NCI-H345 treated with DMSO at 0.1 percent for 48 hours (cell line): Measurements from ENCODE around the gene ZC2HC1B.

Experiments
- DNase-seq: peaks from one replicate; lab custom pipeline; 2025; ENCODE audit not compliant: unreplicated experiment; lab: John Stamatoyannopoulos, UW

Gene ZC2HC1B

DNA sequence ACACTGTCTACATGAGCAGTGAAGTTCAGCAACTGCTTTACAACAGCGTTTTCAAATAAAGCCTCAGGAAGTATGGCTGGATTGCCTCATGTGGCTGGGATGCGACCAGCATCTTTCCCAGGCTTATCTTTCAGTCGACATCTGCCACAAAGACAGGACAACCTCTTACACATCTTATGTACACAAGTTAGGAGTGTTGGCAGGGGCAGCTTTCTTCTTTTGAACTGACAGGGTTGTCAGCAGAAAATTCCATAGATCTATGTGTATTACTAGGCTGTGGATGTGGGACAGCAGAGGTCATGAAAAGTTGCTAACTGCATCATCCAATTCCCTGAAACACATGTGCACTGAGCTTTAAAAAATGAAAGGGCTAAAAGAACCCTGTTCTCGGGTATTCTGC, 95.7 kb downstream of the ZC2HC1B start:
- DNase-seq: no peak

DNA sequence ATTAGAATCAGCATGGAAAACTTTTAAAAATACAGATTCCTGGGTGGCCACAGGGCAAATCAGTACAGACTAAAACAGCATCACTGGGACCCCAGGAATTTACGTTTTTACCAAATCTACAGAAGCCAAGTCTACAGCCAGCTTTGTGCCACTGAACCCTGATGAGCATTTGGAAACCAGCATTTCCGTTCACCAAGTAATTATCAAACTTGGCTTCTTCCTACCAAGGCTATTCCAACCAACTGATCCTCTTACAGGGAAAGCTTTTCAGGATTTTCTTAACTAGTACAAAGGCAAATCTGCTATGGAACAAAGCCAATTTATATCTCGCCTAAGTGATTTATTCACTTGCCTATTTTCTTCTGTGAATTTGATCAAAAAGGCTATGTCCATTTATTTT, 96.8 kb downstream of the ZC2HC1B start:
- no peak for DNase-seq

DNA sequence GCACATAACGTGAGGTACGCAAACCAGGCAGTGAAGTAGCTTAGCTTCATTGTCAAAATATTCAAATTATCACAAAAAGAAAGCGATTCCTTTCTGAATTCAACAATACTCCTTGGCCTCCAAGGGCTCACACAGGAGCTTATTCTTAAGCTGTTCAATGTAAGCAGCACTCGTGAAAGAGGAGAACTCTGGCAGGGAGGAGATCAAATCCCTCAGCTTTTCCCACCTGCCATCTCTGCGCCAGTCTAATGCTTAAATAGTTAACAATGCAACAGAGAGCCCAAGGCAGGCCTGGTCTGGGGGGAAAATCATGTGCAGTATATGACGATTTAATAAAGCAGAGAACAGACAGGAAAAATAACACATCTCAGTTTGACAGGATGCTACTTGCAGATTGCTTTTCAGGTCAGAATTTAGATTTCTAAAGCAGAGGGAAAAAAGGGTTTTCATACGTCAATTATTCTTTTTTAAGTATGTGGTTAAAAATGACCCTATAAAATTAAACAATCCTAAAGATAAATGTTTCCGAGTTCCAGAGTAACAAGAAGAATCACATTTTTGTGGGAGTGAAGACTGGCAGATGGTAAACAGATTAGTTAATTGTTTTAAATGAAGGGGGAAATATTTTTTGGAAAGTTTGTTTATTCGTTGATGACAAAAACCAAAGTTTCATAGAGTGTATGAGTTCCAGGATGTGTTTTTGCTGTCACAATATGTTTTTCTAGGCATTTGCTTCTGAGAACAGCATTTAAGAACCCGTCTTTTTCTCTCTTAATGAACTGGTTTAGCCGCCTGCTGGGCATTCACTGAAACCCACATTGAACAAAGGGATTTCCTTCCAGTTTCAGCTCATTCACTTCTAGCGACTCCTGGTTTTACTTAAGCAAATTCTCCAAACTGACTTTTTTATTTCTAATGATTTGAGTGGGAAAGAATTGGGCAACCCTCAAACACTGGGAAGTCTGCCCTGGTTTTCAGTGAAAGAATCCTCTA, 97.9 kb downstream of the ZC2HC1B start:
- no peak for DNase-seq

DNA sequence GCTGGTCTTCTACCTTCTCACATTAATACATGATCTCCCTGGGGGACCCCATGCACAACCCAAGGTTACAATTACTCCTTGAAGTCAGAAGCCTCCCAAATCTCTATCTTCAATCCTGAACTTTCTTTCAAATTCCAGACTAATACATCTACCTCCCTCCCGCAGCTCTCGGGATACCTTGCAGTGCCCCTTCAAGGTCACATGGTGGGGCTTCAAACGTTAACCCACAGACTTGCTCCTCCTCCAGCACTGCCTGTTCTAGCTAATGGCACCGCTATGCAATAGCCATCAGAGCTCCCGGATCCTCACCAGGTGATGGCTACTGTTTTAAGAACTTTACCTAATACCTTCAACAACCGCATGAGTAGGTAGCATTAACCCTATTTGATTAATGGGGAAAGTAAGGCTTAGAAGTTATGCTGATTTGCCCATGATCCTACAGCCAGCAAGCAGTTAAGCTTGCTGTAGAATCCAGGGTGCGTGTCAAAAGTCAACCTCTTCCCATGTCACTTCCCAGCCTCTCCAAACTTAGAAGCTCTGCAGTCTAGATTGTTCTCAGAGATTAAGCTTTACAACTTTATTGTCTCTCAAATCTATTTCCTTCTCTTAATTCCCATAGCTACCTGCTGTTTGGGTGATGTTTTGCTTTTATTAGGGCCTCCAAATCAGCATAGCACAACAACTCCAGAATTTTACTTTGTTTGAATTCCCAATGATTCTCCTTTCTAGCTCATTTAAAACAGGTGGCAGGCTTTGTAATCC, 99.1 kb downstream of the ZC2HC1B start:
- no peak for DNase-seq

DNA sequence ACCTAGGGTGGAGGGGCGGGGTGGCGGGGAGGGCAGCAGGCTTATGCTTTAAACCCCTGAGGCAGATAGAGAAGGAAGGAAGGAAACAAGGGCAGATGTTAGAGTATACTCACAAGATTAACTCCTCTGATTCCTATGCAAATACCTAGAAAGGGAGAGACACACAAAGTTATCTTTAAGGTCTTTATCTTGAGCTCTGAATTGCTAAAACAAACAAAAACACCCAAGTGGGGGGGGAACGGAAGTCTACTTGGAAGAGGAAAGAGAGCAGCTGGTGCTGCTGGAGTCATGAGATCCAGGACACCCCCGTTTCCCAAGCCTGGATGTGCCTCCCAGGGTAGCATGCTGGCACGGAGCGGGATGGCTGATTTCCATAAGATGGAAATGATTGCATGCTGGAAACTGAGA, 100.4 kb downstream of the ZC2HC1B start:
- DNase-seq: no peak

DNA sequence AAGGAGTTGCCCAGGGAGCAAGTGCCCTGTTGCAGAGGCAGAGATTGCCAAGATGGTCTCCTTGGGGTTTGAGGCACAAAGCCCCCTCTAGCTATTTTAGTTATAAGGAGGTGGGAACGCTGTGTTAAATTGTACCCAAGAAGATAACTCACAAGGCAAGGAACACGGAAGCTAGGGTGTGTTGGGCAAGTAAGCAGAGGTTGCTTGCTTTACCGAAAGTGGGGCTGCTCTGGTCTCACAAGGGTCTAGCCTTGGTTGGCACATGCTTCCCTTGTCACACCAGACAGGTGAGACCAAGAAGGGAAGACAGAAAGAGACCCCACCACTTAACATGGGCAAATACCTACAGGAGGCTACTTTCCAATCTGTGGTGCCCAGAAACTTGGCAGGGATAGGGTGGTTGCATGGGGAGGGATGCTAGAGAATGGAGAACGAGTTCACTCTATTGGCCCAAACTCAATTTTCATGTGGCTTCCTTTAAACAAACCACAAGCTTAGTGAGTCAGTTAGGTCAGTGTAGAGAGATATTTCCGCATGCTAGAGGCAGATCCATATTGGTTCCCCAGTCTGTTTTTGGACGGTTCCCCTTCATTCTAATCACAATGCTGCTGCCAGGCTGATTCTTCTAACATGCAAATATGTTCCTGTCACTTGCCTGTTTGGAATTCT, 101.4 kb downstream of the ZC2HC1B start:
- DNase-seq: no peak

DNA sequence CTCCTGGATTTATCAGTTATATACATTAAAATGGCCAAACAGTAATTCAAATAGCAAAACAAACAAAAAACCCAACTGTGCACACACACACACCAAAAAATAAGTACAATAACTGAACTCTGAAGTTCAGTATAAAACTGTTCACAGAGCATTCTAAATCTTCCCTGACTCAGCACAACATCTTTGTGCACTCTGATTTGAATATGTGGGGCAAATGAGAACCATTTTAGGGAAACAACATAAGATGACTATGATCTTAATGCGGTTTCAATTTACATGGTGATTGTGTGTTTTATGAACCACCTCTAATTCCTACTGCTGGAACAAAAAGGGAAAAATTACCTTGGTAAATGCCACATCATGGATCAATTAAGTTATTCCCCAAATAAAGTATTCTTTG, 102.0 kb downstream of the ZC2HC1B start:
- DNase-seq: no peak

DNA sequence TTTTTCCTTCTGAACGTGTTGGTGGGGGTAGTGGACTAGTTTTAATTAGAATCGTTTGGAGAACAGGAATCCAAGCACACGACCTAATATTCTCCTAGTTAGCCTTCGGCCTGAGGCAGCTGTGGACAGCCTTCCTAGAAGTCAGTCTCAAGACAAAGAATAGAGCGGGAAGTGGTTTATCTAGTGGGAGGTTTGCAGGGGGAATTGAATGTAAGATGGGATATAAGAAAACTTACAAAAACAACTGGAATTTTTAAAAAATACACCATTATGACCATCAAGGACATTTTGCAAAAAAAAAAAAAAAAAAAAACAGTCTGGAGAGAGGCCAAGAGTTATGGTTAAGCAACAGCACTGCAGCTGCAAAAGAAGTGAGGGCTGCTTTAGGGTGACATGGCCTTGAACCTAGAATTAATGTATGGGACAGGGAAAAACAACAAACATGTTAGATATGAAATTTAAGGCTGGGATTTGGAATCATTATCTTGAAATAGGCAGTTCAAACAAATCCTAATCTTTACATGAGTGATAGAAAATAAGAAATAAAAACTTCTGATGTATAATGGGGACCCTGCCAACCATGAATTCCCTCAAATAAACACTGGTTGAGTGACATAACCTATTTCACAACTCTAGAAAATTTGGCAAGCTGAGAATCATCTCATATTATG, 103.6 kb downstream of the ZC2HC1B start:
- DNase-seq: no peak

DNA sequence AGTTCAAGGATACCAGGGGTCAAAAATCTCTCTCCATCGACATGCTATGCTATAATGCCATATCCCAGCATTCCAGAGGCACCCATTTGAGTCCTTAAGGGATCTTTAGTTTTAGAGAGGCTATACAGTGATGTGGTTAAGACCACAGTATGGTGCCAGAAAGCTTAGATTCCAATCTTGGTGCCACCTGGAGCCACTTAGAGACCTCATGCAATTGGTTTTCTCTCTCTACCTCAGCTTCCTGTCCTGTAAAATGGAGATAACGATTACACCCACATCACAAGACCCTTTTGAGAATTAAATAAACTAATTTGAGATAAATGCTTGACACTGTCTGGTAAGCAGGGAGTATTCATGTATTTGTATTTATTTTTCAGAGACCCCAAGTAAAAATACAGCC, 104.8 kb downstream of the ZC2HC1B start:
- no peak for DNase-seq

DNA sequence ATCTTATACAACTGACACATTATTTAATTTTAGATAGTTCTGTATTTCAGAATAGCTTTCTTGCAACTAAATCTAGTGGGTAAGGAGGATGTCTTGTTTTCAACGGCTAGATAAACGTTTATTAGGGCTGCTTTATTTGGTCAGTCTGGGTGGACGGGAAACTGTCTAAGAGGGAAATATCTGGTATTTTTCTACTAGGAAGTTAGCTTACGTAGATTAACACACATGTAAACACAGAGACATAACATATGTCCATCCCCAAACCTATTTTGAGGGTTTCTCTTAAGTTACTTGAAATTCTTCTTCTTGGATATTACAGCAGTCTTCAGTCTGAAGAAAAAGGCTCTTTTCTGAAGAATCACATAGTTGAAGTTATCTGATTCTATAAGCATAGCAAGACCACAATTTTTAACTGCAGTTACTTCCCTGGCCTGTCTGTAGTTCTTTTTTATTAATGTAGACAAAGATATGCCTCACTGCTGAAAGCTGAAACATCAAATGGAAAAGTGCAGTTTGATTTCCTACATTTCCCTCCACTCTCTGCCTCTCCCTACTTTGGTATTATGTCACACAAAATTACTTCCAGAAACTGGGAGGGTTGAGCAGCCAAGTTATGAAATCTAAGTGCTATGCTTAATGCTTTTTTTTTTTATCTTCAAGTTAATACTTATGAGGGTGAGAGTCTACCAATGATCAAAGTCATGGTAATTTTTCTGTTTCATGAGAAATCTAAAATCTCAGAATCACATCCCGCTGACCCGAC, 106.4 kb downstream of the ZC2HC1B start:
- no peak for DNase-seq

DNA sequence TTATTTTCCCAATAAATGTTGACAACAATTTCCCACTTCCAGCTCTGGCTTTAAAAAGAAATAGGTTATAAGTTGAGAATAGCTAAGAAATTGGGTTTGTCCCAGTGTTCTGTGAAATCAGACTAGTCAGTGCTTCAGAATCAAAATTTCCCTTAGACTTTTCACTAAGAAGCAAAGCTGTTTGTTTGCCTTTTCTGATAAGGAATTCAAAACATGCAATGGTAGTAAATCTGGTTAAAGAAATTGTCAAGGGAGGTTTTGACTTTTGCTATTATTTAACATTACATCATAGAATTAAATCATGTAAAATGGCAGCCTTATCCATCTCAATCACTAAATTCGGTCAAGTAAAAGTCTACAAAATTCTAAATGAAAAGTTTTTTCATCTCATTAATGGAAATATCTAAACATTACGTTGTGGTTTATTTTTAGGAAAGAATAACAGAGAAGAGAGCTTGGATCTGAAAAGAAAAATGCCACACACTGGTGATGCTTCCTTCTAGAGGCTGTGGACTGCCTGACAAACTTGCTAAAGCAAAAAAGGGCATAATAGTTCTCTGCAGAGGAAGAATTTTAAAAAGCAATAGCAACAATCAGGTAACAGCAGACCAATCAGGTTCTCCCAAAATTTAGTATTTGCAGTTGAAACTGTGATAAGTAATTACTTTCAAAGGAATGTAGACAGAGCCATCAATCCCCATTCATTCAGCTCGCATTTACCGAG, 107.4 kb downstream of the ZC2HC1B start:
- no peak for DNase-seq

DNA sequence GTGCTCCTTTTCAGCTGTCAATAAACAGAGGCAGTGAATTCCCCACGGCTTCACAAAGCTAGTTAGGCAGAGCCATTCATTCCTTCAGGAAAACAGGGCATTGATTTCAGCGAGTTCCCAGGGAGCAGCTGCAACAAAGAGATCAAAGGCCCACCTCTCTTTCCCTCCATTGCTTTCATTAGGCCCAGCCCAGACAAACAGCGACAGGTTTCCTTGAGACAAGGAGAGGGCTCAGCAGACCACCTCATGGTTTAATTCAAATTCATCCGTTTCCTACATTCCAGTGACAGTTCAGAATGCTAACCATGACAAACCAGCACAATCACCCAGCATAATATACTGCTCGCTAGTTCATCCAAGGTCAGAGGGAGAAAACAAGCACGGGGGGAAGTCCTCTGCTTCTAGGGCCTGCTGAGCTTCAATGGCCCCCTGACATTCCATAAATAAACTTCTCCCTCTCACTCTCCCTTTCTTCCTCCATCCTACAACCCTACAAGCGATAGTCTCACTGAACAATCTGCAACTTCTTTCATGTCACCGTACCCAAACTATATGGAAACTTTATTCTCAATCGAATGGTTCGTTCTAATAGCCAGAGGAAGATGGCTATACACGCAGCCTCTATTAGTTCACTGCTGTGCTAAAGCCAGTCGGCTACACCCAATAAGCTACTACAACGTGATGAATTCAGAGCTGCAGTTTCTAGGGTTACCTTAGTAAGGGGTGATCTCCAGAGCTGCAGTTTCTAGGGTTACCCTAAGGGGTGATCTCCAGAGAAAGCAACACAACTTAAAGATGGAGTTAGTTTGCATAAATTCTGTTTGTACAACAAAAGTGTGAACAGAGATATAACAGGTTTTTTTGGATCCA, 109.1 kb downstream of the ZC2HC1B start:
- DNase-seq: no peak

DNA sequence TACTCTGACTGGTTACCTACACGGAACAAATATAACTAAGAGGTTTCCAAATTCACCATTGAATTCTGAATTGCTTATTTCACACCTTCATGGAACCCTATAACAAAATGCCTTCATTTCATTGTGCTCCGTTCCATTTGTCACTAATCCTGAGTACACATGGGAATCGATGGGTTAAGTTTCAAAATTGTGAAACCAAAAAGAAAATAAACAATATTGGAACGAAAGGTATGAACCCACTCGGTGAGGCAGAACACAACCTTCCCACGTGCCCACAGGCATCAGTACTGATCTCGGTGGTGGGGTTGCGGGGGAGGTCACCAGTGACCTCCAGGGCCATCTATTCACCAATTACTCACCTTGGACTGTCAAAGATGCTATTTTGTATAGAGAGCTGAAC, 109.8 kb downstream of the ZC2HC1B start:
- no peak for DNase-seq

DNA sequence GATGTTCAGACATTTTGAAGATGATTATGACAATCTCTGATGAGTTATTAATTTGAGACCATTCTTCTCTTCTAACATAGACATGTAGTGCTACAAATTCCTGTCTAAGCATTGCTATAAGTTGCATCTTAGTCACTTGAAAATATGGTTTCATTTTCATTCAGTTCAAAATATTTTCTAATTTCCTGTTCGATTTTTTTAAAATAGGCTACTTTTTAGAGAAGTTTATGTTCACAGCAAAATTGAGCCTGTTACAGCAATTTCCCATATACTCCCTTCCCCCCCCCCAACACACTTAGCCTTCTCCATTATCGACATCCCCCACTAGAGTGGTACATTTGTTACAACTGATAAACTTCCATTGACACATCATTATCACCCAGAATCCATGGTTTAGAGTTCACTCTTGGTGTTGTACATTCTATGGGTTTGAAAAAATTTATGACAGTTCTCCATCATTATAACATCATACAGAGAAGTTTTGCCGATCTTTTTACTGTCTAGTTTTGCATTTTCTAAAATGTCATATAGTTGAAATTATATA, 112.6 kb downstream of the ZC2HC1B start:
- DNase-seq: no peak

DNA sequence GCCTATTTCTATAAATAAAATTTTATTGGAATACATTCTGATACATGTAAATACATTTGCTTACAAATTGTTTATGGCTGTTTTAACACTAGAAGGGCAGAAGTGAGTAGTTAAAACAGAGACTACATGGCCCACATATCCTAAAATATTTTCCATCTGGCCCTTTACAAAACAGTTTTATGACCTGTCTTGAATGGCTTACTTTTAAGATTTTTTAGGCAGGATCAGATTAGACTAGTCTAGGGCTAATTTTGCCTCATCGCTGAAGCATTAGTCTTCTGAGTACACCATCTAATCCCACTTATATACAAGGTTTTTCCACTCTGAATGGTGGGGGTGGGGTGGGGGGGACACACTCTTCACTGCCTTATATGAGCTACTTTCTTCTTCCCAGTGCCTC, 116.6 kb downstream of the ZC2HC1B start:
- no peak for DNase-seq

DNA sequence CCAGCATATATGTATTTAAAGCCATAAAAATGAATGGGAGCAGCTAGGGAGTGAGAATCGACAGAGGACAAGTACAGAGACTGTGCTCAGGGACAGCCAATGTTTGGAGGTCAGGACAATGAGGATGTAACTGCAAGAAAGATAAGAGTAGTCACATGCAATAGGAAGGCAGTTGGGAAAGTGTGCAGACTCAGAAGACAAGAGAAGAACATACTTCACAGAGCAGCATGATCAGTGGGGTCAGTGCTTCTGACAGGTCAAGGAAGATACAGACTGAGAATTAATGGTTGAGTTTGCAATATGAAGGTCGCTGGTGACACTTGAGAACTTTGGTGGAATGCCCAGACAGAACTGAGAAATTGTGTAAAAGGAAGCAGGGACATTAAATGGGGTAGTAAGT, 118.7 kb downstream of the ZC2HC1B start:
- DNase-seq: no peak

DNA sequence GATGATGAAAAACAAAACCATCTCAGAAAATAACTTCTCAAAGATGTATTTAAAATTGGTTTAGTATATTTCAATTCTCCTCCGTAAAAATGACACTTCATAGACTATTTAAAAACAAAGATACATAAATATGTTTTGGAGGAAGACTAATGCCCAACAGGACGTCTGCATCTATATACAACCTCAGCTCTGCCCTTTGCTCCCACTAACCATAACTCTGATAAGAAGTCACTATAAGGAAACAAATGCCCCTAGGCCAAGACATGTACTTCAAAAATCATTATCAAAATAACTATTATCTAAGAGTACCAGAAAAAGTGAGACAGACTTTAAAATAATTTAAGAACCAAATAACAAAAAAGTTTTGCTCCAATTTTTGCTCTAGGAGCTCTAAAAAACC, 120.4 kb downstream of the ZC2HC1B start:
- DNase-seq: no peak

DNA sequence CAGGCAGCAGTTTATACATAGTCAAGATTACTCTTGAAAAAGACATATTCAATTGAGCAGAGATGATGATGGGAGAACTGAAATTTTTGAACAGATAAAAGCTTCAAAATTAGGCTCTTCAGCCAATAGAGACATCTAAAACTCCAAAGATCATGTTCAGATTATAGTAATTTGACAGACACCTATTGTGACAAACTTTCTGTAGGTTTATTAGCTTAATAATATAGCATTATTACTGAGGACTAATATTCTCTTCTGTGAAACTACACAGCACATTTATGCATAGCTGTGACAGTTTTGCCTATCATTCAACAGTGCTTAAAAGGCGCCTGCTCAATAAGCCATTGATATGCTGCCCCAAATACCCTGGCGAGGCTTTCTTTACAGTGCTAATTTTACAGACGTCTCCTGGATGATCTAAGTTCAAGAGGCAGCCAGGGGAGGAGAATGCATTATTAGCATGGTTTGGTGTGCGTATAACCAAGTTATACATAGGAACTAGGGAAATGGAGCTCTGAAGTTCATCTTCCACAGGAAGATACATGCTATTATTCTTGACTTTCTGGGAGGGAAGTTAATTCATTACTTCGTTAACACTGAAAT, 122.3 kb downstream of the ZC2HC1B start:
- DNase-seq: no peak
